Neural progenitor cell (in vitro differentiated cells): ENCODE results near the gene ZNF618.

Experiments used
- CTCF ChIP-seq: fragments of 200-600 bp; sonication (generic); IDR thresholded peaks from 2 replicates; pipeline ENCODE4 v1.5.1; 2017; ENCODE audit warnings: antibody characterized with exemption, mild to moderate bottlenecking
- EZH2 ChIP-seq: fragments of 200-600 bp; sonication (generic); IDR thresholded peaks from 2 replicates; pipeline ENCODE4 v1.6.1; 2017; ENCODE audit warnings: antibody characterized with exemption, mild to moderate bottlenecking, moderate library complexity

- no peak for TF ChIP-seq CTCF
- TF ChIP-seq EZH2: no peak
These were observed 205.4 kb downstream of the ZNF618 start for GRCh38 chr9:114081441-114082016.
